MCF 10A (cell line): Measurements from ENCODE around the gene MROH9. TPM values are rescaled to one million over a fixed set of nuclear protein-coding genes. Genes with fewer than 3 reads are reported as not detected.

Experiments used
- BruUV-seq: library from RNA; stranded (reverse); fragments of 400-500 nt; replicated peaks from 2 replicates; lab custom pipeline; 2021; lab: Mats Ljungman, UMichigan
- CTCF ChIA-PET: fragments of 300-600 bp; sonication (Branson Sonifier 250); formaldehyde crosslinking; extraction: SDS; loops from one replicate; lab custom pipeline; 2021; ENCODE audit warnings: antibody characterized with exemption, inconsistent platforms; lab: Yijun Ruan, JAX
- POLR2A ChIA-PET: fragments of 300-600, 350-650 bp; sonication (Branson Sonifier 250); formaldehyde crosslinking; extraction: SDS; loops from one replicate; lab custom pipeline; 2020; ENCODE audit warnings: antibody characterized with exemption, inconsistent platforms; lab: Yijun Ruan, JAX
- DNase-seq: peaks from one replicate; pipeline ENCODE4 v3.0.0-alpha.2; 2018; ENCODE audit not compliant: unreplicated experiment
- H3K27ac Mint-ChIP-seq: one replicate; pipeline ENCODE4 v1.8.0; 2022; ENCODE audit warnings: mild to moderate bottlenecking, low read depth, mixed read lengths; ENCODE audit not compliant: unreplicated experiment
- H3K27me3 Mint-ChIP-seq: one replicate; pipeline ENCODE4 v1.8.0; 2022; ENCODE audit warnings: mixed read lengths; ENCODE audit not compliant: insufficient read depth, unreplicated experiment
- H3K36me3 Mint-ChIP-seq: one replicate; pipeline ENCODE4 v1.8.0; 2022; ENCODE audit warnings: mild to moderate bottlenecking, moderate library complexity, mixed read lengths; ENCODE audit not compliant: insufficient read depth, unreplicated experiment
- H3K4me1 Mint-ChIP-seq: one replicate; pipeline ENCODE4 v1.8.0; 2022; ENCODE audit warnings: mixed read lengths; ENCODE audit not compliant: insufficient read depth, unreplicated experiment
- H3K4me3 Mint-ChIP-seq: one replicate; pipeline ENCODE4 v1.8.0; 2022; ENCODE audit warnings: mild to moderate bottlenecking, moderate library complexity, mixed read lengths; ENCODE audit not compliant: unreplicated experiment
- H3K9me3 Mint-ChIP-seq: one replicate; pipeline ENCODE4 v1.8.0; 2022; ENCODE audit warnings: mixed read lengths; ENCODE audit not compliant: unreplicated experiment
- intact Hi-C: fragments of 100-400 bp; cut with micrococcal nuclease; formaldehyde crosslinking; loops from 2 replicates; pipeline ENCODE4 v1.14.1; 2022
- total RNA-seq: library from RNA; stranded (reverse); gene quantifications from 2 replicates; pipeline ENCODE4 v1.2.3, GENCODE V29; 2022
- TF ChIP-seq, protein P1 (sequence below): fragments of 200-600 bp; IDR thresholded peaks from one replicate; pipeline ENCODE4 v1.8.0; 2022; ENCODE audit warnings: antibody characterized with exemption, mild to moderate bottlenecking; ENCODE audit not compliant: unreplicated experiment

Gene MROH9
- total RNA-seq, 1 experiment from 2014 or later: not detected

DNA sequence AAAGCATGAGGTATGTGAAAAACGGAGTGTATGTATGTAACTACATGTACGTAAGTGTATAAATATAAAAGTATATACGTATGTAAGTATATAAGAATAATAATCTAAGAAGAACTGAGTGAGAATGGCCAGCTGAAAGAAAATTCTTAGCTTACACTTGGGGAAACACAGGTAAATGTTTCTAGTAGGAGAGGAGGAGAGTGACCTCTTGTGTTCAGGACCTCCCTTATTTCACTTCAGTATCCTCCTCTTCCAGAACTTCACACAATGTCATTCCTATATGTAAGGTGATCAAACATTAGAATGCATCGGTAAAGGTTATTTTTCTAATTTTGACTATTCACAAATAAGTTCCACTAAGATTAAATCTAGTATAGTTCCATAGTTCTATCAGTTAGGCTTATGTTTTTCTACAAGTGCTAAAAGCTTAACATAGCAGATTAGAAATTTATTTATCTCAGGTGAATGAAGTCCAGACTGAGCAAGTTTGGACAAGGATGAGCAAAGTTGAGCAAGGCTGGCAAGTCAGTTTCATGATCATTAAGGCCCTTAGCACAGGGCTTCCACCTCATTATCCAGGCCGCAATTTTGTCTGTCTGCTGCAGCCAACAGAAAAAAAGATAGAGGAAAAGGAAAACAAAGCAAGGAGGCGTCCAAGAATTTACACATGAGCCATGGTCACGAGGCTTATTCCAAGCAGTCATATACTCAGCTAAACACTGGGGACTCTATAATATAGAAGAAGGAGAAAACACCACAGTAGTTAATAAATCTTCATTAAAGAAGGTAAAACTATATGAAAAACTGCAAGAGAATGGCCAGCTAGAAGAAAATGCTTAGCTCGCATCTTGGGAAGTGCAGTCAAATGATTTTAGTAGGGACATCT, 7.1 kb upstream of the MROH9 start:
- Mint-ChIP-seq H3K4me3 (no peak overlapping the region), H3K36me3 (no peaks in the 10 kb centered on the region), H3K9me3 (no peaks in the 10 kb centered on the region), H3K4me1 (peaks cover 12% of the 10 kb centered on the region), H3K27ac (no peak overlapping the region), H3K27me3 (no peaks in the 10 kb centered on the region)
- ChIA-PET POLR2A (no interaction called here), CTCF (interaction anchor here (0.6 to 5.4 kb wide), 21 partner anchors 12 to 1060 kb away, joined by 3 to 24 read pairs (median 4); partner anchors contain the start of gene FMO4)
- intact Hi-C loops: loop anchor here (5.0 kb wide), 2 partner anchors 161 to 491 kb away; no protein-coding TSS in a partner anchor
- no TSS peak for BruUV-seq
- peak; percentile 24 for DNase-seq
- TF ChIP-seq, protein P1, sequence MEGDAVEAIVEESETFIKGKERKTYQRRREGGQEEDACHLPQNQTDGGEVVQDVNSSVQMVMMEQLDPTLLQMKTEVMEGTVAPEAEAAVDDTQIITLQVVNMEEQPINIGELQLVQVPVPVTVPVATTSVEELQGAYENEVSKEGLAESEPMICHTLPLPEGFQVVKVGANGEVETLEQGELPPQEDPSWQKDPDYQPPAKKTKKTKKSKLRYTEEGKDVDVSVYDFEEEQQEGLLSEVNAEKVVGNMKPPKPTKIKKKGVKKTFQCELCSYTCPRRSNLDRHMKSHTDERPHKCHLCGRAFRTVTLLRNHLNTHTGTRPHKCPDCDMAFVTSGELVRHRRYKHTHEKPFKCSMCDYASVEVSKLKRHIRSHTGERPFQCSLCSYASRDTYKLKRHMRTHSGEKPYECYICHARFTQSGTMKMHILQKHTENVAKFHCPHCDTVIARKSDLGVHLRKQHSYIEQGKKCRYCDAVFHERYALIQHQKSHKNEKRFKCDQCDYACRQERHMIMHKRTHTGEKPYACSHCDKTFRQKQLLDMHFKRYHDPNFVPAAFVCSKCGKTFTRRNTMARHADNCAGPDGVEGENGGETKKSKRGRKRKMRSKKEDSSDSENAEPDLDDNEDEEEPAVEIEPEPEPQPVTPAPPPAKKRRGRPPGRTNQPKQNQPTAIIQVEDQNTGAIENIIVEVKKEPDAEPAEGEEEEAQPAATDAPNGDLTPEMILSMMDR: peak; percentile 16

- H3K27me3 Mint-ChIP-seq: no peaks in the 10 kb centered on the region
- H3K36me3 Mint-ChIP-seq: no peaks in the 10 kb centered on the region
- BruUV-seq: no TSS peak
- intact Hi-C loops: loop anchor here (1.0 to 5.0 kb wide), 5 partner anchors 162 to 1000 kb away; no protein-coding TSS in a partner anchor
- H3K4me1 Mint-ChIP-seq: peaks cover 12% of the 10 kb centered on the region
- peak overlapping the region; percentile 4 for H3K27ac Mint-ChIP-seq
- no peak overlapping the region for H3K4me3 Mint-ChIP-seq
- ChIA-PET CTCF (interaction anchor here (0.5 to 5.4 kb wide), 46 partner anchors 9 to 1120 kb away, joined by 3 to 24 read pairs (median 3); partner anchors contain the start of gene FMO3), POLR2A (interaction anchor here (0.7 kb wide), 1 partner anchor 415 kb away, joined by 3 read pairs; no protein-coding TSS in a partner anchor)
- TF ChIP-seq, protein P1: no peak
- no peak for DNase-seq
- no peaks in the 10 kb centered on the region for H3K9me3 Mint-ChIP-seq
These were observed 5.9 kb upstream of the MROH9 start for GRCh38 chr1:170929412-170929834.

GRCh38 chr1:170929835-170930554, 5.3 kb upstream of the MROH9 start:
- CTCF ChIA-PET: interaction anchor here (0.6 to 5.4 kb wide), 48 partner anchors 8 to 1382 kb away, joined by 3 to 24 read pairs (median 3); partner anchors contain the start of gene FMO3
- peak; percentile 83 for DNase-seq
- Mint-ChIP-seq H3K4me3 (no peak overlapping the region), H3K9me3 (no peaks in the 10 kb centered on the region), H3K27me3 (no peaks in the 10 kb centered on the region), H3K27ac (peak overlapping the region; percentile 4), H3K36me3 (no peaks in the 10 kb centered on the region), H3K4me1 (peaks cover 12% of the 10 kb centered on the region)
- TF ChIP-seq, protein P1: peak; percentile 78
- POLR2A ChIA-PET: interaction anchor here (0.6 to 0.7 kb wide), 2 partner anchors 416 to 1053 kb away, joined by 3 read pairs; no protein-coding TSS in a partner anchor
- no TSS peak for BruUV-seq
- intact Hi-C loops: loop anchor here (1.0 to 5.0 kb wide), 5 partner anchors 163 to 1001 kb away; no protein-coding TSS in a partner anchor
